Skeletal muscle cell (primary cell): ENCODE measurements around the gene DENND2A.
"Not testable (repeated sequence)": the region's sequence is repeated elsewhere in the genome, so short reads cannot be mapped to it uniquely, and the experiment has no call there.

Experiments used
- DNase-seq: peaks from one replicate; pipeline ENCODE4 v3.0.0-alpha.2; 2010; ENCODE audit warnings: low read depth
- H3K4me3 ChIP-seq: 2 replicates; pipeline ENCODE4 v1.5.1; 2011; ENCODE audit warnings: low read depth, mild to moderate bottlenecking, control low read depth, low read length, moderate library complexity

The DENND2A gene

GRCh38 chr7:140654109-140654387, 13.4 kb upstream of the DENND2A start:
- no peak overlapping the region for H3K4me3 ChIP-seq

DNA sequence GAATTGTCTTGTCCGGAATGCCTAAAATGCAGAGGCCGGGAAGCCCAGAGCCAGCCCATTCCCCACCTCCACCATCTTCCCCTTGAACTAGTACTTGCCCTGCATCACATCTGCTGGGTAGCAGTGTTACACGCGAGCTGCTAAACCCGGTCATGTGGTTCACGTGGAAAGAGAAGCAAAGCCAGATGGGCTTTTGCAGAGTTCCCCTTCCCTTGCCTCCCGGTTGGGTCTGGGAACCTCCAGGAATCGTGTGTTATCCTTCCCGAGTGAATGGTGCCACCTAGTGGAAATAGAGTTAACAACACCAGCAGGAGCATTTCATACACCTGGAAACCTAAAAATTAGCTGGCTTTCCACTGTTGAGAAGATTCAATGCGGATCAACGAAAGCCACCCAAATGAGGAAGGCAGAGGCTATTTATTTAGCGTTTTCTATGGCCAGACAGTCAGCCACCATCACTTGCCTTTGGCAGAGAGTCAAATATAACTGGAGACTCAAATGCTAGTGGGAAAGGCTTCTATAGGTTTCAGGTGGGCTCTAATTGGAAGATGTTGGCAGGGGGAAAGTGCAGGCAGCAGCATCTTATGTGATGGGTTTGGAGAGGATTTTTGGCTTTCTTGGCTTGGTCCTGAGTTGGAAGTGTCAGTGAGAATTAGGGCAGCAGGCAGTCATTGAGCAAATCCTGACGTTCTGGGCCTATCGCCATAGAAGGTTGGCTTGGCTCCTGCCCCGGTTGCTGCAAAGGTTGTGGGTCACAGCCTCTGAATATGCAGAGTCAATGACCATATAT, 12.9 kb upstream of the DENND2A start:
- DNase-seq = no peak
- H3K4me3 ChIP-seq = no peak overlapping the region

More at GRCh38 chr7:140654109-140654387, 13.4 kb upstream of the DENND2A start:
- DNase-seq = no peak

GRCh38 chr7:140650367-140650766, 9.8 kb upstream of the DENND2A start:
- H3K4me3 ChIP-seq = no peak overlapping the region
- DNase-seq = no peak

DNA sequence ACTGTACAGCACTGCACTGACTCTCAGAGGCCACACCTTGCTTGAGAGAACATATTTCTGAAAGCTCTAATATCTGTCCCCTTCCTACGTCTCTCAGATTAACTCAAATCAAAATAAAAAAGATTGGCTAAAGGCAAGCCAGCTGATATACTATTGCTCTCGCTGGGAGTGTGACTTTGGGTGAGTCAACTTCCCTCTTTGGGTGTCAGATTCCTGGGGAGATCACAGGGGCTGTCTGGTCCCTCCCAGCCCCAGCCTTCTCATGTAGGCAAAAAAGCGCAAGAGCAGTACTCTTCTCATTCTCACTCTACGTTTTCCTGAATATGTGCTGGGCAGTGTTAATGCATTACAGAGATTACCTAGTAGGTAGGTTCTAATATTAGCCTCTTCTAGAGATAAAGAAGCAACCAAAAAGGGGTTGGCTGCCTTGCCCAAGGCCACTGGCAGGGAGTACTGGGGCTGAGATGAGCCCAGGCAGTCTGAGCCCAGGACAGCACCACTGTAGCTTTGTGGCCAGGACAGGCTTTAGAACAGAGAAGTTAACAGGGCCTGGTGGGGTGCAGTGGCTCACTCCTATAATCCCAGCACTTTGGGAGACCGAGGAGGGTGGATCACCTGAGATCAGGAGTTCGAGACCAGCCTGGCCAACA, 9.1 kb upstream of the DENND2A start:
- H3K4me3 ChIP-seq = no peak overlapping the region
- DNase-seq = no peak

DNA sequence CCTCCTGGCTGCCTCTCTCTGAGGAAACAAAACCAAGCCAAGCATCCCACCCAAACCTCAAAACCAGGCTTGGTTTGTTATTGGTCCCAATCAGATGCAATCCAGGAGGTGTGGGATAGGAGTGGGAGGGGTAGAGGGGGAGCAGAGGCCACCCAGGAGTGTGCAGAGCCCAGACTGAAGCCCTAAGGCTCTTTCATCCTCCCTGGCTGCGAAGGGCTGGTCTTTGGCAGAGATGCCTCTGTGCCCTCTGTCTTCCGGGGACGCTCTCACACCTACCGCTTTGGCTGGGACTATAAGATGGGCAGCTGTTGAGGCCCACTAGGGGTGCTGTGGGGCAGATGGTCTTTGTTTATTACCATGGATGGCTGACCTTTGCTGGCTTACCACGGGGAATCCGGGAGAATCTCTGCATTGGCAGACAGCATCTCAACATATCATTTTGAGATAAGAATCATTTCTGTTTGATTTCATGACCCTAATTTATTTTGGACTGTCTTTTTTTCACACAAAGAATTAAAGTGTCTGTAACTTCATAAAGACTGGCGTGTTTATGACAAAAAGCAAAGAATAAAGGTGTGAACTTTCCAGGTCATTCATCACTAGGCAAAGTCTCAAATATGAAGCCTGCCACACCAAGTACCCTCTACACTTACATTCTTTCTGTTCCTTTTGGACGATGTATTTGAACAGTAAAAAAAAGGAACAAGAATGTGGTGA, 6.5 kb upstream of the DENND2A start:
- DNase-seq = no peak
- no peak overlapping the region for H3K4me3 ChIP-seq

GRCh38 chr7:140645166-140645900, 4.7 kb upstream of the DENND2A start:
- no peak overlapping the region for H3K4me3 ChIP-seq
- no peak for DNase-seq

DNA sequence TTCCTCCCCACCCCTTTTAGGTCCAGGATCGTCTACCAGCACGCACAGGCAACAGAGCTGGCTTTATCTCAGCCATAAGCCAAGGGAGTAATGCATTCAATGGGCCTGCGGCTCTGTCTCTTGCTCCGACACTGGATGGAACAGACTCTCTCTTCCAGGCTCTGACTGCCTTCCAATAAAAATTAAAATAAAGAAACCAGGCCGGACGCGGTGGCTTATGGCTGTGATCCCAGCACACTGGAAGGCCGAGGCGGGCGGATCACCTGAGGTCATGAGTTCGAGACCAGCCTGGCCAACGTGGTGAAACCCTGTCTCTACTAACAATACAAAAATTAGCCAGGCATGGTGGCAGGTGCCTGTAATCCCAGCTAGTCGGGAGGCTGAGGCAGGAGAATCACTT, 4.1 kb upstream of the DENND2A start:
- not testable (repeated sequence) for H3K4me3 ChIP-seq, DNase-seq

GRCh38 chr7:140643416-140643815, 2.8 kb upstream of the DENND2A start:
- H3K4me3 ChIP-seq = no peak overlapping the region
- DNase-seq = no peak

DNA sequence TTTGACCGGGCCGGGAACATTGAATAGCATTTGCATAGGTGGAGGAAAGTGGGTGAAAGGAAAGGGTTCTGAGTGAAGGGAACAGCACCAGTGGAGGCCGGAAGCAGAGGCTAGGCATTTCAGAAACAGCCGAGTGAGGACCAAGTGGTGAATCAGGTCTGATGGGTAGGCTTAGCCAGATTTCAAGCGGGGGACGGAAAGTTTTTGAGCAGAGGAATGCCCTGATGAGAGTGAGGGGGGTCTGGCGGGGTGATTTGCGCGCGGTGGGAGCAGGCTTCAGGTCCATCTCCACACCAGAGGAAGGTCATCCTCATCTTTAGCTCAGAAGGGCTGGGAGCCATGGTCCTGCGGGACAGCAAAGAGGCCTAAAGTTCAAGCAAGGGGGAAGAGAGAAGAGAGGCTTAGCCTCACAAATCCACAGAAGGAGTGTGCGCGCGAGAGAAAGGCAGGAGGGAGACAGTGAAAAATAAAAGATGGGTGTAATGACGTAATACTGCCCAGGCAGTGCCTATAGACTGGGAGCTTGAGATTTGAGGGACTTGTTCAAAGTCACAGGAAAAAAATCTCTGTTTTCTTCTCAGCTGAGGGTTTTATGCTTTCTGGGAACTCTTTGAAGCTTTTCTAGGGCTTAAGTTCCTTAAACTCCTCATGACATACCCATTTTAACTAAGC, 1.0 kb upstream of the DENND2A start:
- H3K4me3 ChIP-seq = no peak overlapping the region
- no peak for DNase-seq

DNA sequence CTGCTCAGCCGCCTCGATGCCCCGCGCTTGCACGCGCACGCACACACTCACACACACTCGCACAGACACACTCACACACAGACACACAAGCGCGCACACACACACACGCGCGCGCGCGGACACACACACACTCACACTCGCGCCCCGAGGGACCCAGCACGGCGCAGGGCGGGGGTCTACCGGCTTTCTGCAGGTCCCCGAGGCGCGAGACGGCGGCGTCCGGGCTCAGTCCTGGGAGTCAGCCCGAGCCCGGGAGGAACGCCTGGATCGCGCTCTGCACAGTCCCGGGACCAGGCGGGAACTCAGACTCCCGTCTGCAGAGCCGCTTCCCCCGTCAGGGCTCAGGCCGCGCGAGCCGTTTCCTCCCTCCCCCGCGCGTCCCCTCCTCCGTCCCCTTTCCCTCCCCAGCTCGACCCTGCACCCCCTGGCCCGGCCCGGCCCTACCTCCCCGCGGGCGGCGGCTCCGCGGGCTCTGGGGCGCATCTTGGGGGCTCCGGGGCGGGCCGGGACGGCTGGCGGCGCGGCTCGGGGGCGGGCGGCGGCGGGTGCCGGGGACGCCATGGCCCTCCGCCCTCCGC, 464 bp downstream of the DENND2A start:
- DNase-seq = no peak
- H3K4me3 ChIP-seq = peak overlapping the region; percentile 58

GRCh38 chr7:140639366-140640053, 1.1 kb downstream of the DENND2A start:
- DNase-seq = no peak

DNA sequence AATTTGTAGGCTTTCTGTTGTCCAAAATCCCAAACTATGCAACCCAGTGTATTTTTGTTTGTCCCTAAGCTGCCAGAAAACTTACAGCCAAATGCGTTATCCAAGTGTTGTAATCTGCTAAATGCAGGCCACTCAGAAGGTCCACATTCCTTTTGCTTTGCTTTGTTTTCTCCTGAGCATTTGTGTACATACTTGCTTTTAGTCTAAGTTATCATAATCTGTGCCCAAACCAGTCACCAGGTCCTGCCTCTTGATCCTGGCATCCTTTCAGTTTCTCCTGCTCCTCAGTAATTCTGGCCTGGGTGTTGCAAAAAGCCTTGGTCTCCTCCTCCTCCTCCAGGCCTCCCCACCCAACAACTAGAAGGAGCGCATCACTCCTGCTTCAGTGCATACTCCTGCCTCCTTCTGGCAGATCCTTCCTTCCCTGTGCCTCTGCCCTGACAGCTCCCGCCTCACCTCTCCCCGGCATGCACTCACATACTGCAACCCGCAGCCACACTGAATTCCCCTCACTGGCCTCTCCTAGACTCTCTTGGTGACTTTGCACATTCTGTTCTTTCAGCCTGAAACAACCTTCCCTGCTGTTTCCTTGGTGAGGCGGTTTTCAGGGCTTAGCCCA, 2.3 kb downstream of the DENND2A start:
- no peak for DNase-seq
- H3K4me3 ChIP-seq = no peak overlapping the region

More at GRCh38 chr7:140639366-140640053, 1.1 kb downstream of the DENND2A start:
- peak overlapping the region; percentile 58 for H3K4me3 ChIP-seq

- no peak for DNase-seq
- H3K4me3 ChIP-seq = no peak overlapping the region
Measured at GRCh38 chr7:140637400-140637799, 3.2 kb downstream of the DENND2A start.

- no peak overlapping the region for H3K4me3 ChIP-seq
- no peak for DNase-seq
Measured at GRCh38 chr7:140635816-140636215, 4.8 kb downstream of the DENND2A start.

GRCh38 chr7:140635345-140635744, 5.3 kb downstream of the DENND2A start:
- H3K4me3 ChIP-seq = no peak overlapping the region
- no peak for DNase-seq

DNA sequence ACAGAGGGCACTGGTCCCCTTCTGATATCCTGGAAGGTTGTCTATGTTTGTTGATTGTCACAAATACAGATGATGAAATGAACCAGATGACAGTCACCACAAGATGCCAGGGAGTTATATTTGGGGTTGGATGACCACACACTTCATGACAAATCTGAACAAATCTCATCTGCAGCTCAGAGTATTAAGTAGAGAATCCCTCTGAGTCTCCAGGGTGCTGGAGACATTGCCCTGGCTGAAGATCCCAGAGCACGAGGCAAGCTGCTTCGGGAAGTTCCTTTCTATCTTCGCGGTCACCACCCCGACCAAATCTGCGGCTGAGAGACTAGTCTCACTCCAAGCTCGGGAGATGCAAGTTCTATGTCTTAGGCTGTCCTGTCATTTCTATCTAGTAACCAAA, 9.0 kb downstream of the DENND2A start:
- no peak overlapping the region for H3K4me3 ChIP-seq
- DNase-seq = no peak

DNA sequence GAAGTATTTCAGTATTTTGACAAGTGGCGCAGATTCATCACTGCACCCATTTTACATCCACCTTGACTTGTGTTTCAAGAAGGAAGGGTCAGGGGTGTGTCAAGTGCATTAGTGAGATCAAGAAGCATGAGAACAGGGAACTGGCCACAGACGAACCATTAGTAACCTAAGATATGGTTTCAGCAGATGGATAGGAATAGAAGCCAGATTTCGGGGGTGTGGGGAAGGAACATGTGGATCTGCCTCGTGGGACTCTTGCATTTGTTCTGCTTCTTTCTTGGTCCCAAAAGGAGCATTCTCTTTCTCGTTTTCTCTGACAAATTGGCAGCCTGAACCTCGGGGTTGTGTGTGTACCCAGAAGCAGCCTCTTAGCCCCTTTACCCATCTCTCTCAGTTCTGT, 9.6 kb downstream of the DENND2A start:
- DNase-seq = no peak
- H3K4me3 ChIP-seq = no peak overlapping the region
